GM19240 (cell line): ENCODE data around the gene SEPTIN3.

Experiments used
- DNase-seq: peaks from one replicate; pipeline ENCODE4 v3.0.0; 2011; ENCODE audit warnings: low spot score; ENCODE audit not compliant: insufficient read length

SEPTIN3 gene

DNA sequence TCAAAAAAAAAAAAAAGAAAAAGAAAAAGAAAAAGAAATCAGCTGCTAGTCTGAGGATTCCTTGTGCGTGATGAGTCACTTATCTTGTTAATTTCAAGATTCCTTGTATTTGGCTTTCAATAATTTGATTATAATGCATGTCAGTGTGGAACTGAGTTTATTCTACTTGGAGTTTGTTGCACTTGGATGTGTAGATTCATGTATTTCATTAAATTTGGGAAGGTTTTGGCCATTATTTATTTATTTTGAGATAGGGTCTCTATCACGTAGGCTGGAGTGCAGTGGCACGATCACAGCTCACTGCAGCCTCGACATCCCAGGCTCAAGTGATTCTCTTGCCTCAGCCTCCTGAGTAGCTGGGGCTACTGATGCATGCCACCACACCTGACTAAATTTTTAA is 44.1 kb downstream of the SEPTIN3 start:
- DNase-seq = no peak

DNA sequence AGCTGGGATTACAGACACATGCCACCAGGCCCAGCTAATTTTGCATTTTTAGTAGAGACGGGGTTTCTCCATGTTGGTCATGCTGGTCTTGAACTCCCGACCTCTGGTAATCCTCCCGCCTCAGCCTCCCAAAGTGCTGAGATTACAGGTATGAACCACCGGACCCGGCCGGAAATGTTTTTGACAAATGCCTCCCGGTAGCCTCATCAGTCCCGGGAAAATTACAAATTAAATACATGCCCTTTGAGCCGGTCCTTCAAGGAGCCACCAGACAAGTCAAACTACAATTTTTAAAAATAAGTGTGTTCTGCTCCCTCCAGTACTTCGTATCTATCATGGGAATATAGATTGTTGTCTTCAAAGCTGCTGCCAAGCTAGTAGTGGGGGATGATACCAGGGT is 46.9 kb downstream of the SEPTIN3 start:
- no peak for DNase-seq

DNA sequence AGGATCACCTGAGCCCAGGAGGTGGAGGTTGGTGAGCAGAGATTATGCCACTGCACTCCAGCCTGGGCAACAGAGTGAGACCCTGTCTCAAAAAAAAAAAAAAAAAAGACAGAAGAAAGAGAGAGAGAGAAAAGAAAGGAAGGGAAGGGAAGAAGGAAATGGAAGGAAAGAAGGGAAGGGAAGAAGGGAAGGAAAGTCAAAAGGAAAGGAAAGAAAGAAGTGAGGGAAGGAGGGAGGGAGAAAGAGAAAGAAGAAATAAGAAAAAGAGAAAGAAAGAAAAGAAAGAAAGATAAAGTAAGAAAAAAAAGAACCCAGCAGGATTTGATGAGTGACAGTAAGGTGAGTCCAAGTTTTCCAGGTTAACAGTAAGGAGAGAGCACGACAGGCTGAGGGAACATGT is 49.0 kb downstream of the SEPTIN3 start:
- no peak for DNase-seq
